ENCODE results near the gene TYW5.

Gene TYW5

GRCh38 chr2:199999166-199999565 is 43.9 kb upstream of the TYW5 start:
- Histone ChIP-seq H3K9me2 (ENCODE audit: low read depth, low read length) (no peaks in the 10 kb centered on the region), H3K36me3 (ENCODE audit: insufficient read depth, low read length) (no peaks in the 10 kb centered on the region), H3K79me2 (ENCODE audit: insufficient read depth, low read length) (no peaks in the 10 kb centered on the region), H3K27ac (ENCODE audit: low read depth, low read length, poor library complexity, severe bottlenecking) (no peak overlapping the region), H3K9me3 (ENCODE audit: low read length) (no peaks in the 10 kb centered on the region), H3F3A (ENCODE audit: insufficient read depth, low read length) (no peaks in the 10 kb centered on the region), H3K4me1 (ENCODE audit: insufficient read depth, low read length, severe bottlenecking) (no peaks in the 10 kb centered on the region), H2AFZ (ENCODE audit: low read length) (no peak overlapping the region), H3K27me3 (ENCODE audit: insufficient read depth, low read length) (no peaks in the 10 kb centered on the region), H4K20me1 (ENCODE audit: insufficient read depth, low read length) (no peaks in the 10 kb centered on the region), H3K4me3 (ENCODE audit: low read depth, low read length, poor library complexity, severe bottlenecking) (no peak overlapping the region), H3K9ac (ENCODE audit: low read length) (no peak overlapping the region), H3K4me2 (ENCODE audit: low read length) (no peak overlapping the region)
- TF ChIP-seq EZH2 (IDR thresholded peaks at IDR 0.05; ENCODE audit: borderline replicate concordance, low read length), result no peak
- no peak for TF ChIP-seq CTCF (IDR thresholded peaks at IDR 0.05; ENCODE audit: low read length)

- H3K9me2 ChIP-seq (ENCODE audit: low read depth, low read length), result no peaks in the 10 kb centered on the region
- no peak overlapping the region for H3K4me2 ChIP-seq (ENCODE audit: low read length)
- H3K36me3 ChIP-seq (ENCODE audit: insufficient read depth, low read length), result no peaks in the 10 kb centered on the region
- H3K27me3 ChIP-seq (ENCODE audit: insufficient read depth, low read length), result no peaks in the 10 kb centered on the region
- H3K27ac ChIP-seq (ENCODE audit: low read depth, low read length, poor library complexity, severe bottlenecking), result no peak overlapping the region
- H3F3A ChIP-seq (ENCODE audit: insufficient read depth, low read length), result no peaks in the 10 kb centered on the region
- no peak overlapping the region for H2AFZ ChIP-seq (ENCODE audit: low read length)
- no peak overlapping the region for H3K9ac ChIP-seq (ENCODE audit: low read length)
- H3K4me3 ChIP-seq (ENCODE audit: low read depth, low read length, poor library complexity, severe bottlenecking), result no peak overlapping the region
- H3K4me1 ChIP-seq (ENCODE audit: insufficient read depth, low read length, severe bottlenecking), result no peaks in the 10 kb centered on the region
- TF ChIP-seq CTCF (IDR thresholded peaks at IDR 0.05; ENCODE audit: low read length) (no peak), EZH2 (IDR thresholded peaks at IDR 0.05; ENCODE audit: borderline replicate concordance, low read length) (no peak)
- no peaks in the 10 kb centered on the region for H3K79me2 ChIP-seq (ENCODE audit: insufficient read depth, low read length)
- H4K20me1 ChIP-seq (ENCODE audit: insufficient read depth, low read length), result no peaks in the 10 kb centered on the region
- H3K9me3 ChIP-seq (ENCODE audit: low read length), result no peaks in the 10 kb centered on the region
Measured at GRCh38 chr2:199997296-199997695, 42.0 kb upstream of the TYW5 start.

- no peak overlapping the region for H3K4me3 ChIP-seq (ENCODE audit: low read depth, low read length, poor library complexity, severe bottlenecking)
- H3K4me1 ChIP-seq (ENCODE audit: insufficient read depth, low read length, severe bottlenecking), result no peaks in the 10 kb centered on the region
- H3K79me2 ChIP-seq (ENCODE audit: insufficient read depth, low read length), result no peaks in the 10 kb centered on the region
- no peaks in the 10 kb centered on the region for H3K36me3 ChIP-seq (ENCODE audit: insufficient read depth, low read length)
- H3K9ac ChIP-seq (ENCODE audit: low read length), result no peak overlapping the region
- no peak overlapping the region for H2AFZ ChIP-seq (ENCODE audit: low read length)
- H3K27ac ChIP-seq (ENCODE audit: low read depth, low read length, poor library complexity, severe bottlenecking), result no peak overlapping the region
- H4K20me1 ChIP-seq (ENCODE audit: insufficient read depth, low read length), result no peaks in the 10 kb centered on the region
- H3K27me3 ChIP-seq (ENCODE audit: insufficient read depth, low read length), result no peaks in the 10 kb centered on the region
- no peaks in the 10 kb centered on the region for H3F3A ChIP-seq (ENCODE audit: insufficient read depth, low read length)
- TF ChIP-seq EZH2 (IDR thresholded peaks at IDR 0.05; ENCODE audit: borderline replicate concordance, low read length), result no peak
- no peak for TF ChIP-seq CTCF (IDR thresholded peaks at IDR 0.05; ENCODE audit: low read length)
- H3K9me3 ChIP-seq (ENCODE audit: low read length), result no peaks in the 10 kb centered on the region
- H3K4me2 ChIP-seq (ENCODE audit: low read length), result no peak overlapping the region
- no peaks in the 10 kb centered on the region for H3K9me2 ChIP-seq (ENCODE audit: low read depth, low read length)
Measured at GRCh38 chr2:199994896-199995295, 39.6 kb upstream of the TYW5 start.

All from OCI-LY1 (cell line).